HG02759 (cell line): ENCODE data around the gene BCO1.
"Not testable (repeated sequence)": the region's sequence is repeated elsewhere in the genome, so short reads cannot be mapped to it uniquely, and the experiment has no call there.

ENCODE experiments used
- ATAC-seq: cut with Tn5 transposase; IDR thresholded peaks from one replicate; pipeline ENCODE4 v1.9.1; 2021; ENCODE audit warnings: mild to moderate bottlenecking, moderate library complexity; ENCODE audit not compliant: unreplicated experiment

Gene BCO1, protein sequence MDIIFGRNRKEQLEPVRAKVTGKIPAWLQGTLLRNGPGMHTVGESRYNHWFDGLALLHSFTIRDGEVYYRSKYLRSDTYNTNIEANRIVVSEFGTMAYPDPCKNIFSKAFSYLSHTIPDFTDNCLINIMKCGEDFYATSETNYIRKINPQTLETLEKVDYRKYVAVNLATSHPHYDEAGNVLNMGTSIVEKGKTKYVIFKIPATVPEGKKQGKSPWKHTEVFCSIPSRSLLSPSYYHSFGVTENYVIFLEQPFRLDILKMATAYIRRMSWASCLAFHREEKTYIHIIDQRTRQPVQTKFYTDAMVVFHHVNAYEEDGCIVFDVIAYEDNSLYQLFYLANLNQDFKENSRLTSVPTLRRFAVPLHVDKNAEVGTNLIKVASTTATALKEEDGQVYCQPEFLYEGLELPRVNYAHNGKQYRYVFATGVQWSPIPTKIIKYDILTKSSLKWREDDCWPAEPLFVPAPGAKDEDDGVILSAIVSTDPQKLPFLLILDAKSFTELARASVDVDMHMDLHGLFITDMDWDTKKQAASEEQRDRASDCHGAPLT

GRCh38 chr16:81238296-81239011 lies at the start of gene BCO1:
TSS of gene BCO1 (plus strand) at chr16:81238689. CDS start at chr16:81238909, 220 bp downstream.
- peak; percentile 52 for ATAC-seq

GRCh38 chr16:81189100-81189664 lies 49.3 kb upstream of the BCO1 start:
- ATAC-seq: no peak

- no peak for ATAC-seq
Observed at GRCh38 chr16:81190667-81191066, 47.8 kb upstream of the BCO1 start.

DNA sequence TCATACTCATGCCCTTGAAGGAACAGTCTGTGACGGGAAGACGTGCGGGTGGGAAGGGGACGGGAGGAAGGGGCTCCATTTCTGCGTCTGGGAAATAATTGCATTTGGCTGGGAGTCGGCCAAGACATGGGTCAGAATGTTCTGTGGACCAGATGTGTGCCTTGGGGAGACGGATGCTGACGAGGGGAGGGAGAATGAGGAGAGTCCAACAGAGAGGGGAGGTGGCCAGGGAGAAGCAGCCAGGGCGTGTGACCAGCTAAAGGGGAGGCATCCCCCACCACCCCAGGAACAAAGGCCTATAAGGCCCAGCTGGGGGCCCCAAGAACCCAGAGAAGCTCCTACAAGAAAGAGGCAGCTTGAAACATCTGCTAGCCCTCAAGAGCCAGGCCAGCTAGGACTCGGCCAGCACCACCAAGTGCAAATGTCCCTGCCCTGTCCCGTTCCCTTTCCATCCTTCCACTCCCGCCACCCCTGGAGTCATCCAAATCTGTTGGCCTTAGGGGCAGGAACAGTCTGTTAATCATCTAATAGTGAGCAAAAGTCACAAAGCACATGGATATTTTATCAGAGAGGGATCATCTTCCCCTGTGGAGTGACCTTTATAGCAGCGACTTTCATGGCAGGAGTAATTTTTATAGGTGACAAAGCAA lies 42.5 kb upstream of the BCO1 start:
- ATAC-seq: no peak

GRCh38 chr16:81198635-81199034 lies 39.9 kb upstream of the BCO1 start:
- no peak for ATAC-seq

DNA sequence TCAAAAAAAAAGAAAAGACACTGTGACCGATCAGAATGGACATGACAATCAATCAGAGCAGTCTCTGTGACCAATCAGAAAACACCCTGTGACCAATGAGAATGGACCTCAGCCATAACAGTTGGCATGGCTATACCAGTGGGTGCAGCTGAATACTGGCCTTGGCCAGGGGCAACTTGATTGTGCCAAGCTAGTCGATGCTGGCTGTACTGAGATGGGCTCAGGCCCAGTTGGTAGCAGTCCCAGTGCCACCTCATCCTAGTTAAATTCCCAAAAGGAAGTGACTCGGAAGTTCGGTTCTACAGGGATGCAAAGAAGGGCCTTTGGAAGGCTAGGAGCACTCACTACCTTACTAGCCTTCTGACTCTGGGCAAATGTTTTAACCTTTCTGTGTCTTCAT lies 37.2 kb upstream of the BCO1 start:
- no peak for ATAC-seq

DNA sequence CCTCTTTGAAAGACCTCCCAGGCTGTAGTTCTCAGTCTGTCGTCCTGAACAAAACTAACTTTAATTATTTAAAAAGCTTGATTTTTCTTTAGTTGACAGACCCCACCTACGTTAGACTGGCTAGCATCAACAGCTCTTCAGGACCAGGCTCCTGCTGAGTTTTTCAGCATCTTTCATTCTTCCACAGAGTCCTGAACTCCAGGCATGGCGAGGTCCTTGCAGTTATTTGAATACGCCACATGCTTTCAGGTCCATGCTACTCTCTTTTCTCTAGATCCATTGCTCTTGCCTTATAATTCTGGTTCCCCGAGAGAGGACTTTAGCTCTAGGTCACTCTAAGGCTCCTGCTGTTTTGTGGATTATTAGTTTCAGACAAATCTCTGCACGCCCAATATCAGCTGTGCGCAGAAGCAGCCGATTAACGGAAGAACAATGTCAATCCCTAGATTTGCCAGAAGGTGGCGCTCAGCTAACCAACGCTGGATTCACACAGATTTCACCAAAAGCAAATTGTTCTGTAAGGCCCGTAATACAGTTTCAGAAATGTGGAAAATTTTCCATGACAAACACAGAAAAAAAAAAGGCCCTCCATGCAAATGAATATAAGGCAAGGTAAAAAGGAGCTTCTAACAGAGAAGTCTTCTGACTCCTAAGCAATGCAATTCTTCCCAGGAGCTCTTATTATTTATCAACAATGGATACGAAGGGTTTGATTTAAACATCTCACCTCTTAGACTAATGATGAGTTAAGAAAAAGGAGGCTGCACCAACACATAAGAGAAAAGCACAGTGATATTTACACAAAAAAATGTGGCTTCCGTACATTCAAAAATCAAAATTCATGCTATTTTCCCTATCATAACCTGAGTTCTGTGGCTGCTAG lies 33.5 kb upstream of the BCO1 start:
- no peak for ATAC-seq

- no peak for ATAC-seq
Observed at GRCh38 chr16:81207076-81207475, 31.4 kb upstream of the BCO1 start.

DNA sequence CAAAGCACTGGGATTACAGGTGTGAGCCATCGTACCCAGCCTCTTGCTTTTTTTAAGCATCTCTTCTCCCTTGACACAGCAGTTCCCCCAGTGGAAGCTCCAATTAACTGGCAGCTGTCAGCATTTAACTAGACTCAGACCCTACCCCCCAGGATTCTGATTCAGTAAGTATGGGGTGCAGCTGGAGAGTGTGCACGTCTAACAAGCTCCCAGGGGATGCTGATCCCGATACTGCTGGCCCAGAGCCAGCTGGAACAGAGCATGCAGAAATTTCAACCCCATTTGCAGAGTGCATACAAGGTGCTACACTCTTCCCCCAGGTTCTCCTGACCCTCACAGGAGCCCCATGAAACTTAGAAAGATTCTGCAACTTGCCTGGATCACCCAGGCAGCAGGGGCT lies 27.7 kb upstream of the BCO1 start:
- ATAC-seq: no peak

- no peak for ATAC-seq
Observed at GRCh38 chr16:81212830-81213465, 25.5 kb upstream of the BCO1 start.

GRCh38 chr16:81214745-81215166 lies 23.7 kb upstream of the BCO1 start:
- ATAC-seq: no peak

DNA sequence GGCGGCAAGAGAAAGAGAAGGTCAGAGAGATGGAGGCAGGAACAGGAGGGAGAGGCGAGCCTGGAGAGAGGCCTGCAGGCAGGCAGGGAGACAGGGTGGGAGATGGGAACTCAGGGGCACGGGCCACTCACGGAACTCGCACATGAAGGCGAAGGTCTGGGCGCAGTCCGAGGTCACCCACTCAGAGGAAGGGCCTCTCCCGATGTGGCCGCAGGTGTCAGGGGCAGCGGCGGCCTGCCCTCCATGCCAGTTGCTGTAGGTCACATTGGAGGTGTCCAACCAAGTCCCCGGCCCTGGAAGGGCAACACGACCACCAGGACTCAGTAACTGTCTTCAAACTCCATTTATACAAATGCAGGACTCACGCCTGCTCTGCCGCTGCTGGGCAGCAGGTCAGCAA lies 22.4 kb upstream of the BCO1 start:
- no peak for ATAC-seq

DNA sequence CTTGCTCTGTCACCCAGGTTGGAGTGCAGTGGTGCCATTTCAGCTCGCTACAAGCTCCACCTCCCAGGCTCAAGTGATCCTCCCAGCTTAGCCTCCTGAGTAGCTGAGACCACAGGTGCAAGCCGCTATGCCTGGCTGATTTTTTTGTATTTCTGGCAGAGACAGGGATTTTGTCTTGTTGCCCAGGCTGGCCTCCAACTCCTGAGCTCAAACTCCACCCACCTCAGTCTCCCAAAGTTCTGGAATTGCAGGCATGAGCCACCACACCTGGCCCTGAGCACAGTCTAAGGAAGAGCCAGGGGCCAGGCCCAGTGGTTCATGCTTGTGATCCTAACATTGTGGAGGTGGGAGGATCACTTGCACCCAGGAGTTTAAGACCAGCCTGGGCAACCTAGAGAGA lies 21.8 kb upstream of the BCO1 start:
- no peak for ATAC-seq

DNA sequence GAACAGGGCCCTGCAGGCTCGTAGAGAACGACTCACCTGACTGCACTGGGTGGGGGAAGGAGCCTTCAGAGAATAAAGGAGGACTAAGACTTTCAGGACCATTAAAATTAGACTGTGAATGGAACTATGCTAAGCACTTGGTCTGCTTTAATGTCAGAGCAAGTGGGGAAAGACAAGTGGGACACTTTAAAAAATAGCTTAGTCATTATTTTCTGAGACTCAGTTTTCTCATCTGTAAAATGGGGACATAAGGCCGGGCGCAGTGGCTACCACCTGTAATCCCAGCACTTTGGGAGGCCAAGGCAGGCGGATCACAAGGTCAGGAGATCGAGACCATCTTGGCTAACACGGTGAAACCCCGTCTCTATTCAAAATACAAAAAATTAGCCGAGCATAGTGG lies 19.3 kb upstream of the BCO1 start:
- no peak for ATAC-seq

DNA sequence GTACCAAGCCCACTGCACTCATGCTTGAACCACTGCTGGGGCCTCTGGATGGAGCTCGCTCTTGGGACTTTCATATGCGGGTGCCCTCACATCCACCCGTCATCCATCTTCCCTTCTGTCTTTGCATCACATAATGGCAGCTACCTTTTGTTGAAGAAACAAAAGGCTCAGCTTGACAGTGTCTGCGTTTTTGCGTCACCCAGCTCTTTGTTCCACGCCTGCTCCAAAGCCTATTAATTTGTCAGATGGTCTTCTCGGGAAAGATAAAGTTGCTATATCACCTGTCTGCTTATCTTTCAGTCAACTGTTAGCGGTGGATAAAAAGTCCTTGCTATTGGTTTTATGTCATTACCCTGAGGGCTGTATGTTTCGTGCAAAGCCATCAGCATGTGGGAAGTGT lies 18.1 kb upstream of the BCO1 start:
- ATAC-seq: no peak

- ATAC-seq: no peak
Observed at GRCh38 chr16:81221731-81222130, 16.8 kb upstream of the BCO1 start.

- ATAC-seq: no peak
Observed at GRCh38 chr16:81224824-81225223, 13.7 kb upstream of the BCO1 start.

DNA sequence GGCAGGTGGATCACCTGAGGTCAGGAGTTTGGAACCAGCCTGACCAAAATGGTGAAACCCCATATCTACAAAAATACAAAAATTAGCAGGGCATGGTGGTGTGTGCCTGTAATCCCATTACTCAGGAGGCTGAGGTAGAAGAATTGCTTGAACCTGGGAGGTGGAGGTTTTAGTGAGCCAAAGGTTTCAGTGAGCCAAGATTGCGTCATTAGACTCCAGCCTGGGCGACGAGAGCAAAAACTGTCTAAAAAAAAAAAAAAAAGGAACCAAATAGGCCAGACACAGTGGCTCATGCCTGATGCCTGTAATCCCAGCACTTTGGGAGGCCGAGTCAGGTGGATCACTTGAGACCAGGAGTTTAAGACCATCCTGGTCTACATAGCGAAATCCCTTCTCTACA lies 12.8 kb upstream of the BCO1 start:
- ATAC-seq: not testable (repeated sequence)

DNA sequence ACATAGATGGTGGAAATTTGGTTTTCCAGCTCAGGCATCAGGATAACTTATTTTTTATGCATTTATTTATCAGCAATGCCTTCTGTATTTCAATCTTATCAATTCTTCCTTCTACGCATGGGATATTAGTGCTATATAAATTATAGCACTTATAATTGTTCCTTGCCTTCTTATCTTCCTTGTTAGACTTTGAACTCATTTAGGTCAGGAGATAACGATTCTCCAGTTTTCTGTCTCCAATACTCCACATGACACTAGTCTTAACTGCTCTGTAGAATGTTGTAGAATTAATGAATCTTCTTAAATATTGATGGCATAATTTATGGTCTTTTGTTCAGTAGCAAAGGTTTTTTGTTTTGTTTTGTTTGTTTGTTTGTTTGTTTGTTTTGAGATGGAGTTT lies 10.7 kb upstream of the BCO1 start:
- no peak for ATAC-seq

GRCh38 chr16:81229811-81230210 lies 8.7 kb upstream of the BCO1 start:
- ATAC-seq: no peak
